ENCODE measurements around the gene TFF3. TPM values are rescaled to one million over a fixed set of nuclear protein-coding genes. Genes with fewer than 3 reads are reported as not detected.

Gene TFF3
- total and polyA plus RNA-seq, 2 experiments from 2014 or later = 1.2 to 3.3 TPM

GRCh38 chr21:42305707-42306147, 9.5 kb downstream of the TFF3 start:
- H3K36me3 Mint-ChIP-seq (ENCODE audit: low read depth) = no peaks in the 10 kb centered on the region
- Histone ChIP-seq H3K79me2 (replicated peaks; ENCODE audit: insufficient read depth) (no peaks in the 10 kb centered on the region), H4K20me1 (replicated peaks; ENCODE audit: insufficient read depth) (no peaks in the 10 kb centered on the region), H3K4me1 (ENCODE audit: insufficient read depth) (no peaks in the 10 kb centered on the region), H3K27ac (ENCODE audit: low read depth) (no peak overlapping the region), H3K36me3 (ENCODE audit: insufficient read depth) (no peaks in the 10 kb centered on the region), H3K4me3 (no peak overlapping the region), H2AFZ (no peak overlapping the region), H3F3A (replicated peaks; ENCODE audit: low read depth) (no peaks in the 10 kb centered on the region), H3K27me3 (ENCODE audit: insufficient read depth) (no peaks in the 10 kb centered on the region), H3K4me2 (no peak overlapping the region), H3K9me2 (ENCODE audit: insufficient read depth) (no peaks in the 10 kb centered on the region)
- no peaks in the 10 kb centered on the region for H3K9me3 Mint-ChIP-seq
- ATAC-seq (no peak), DNase-seq (ENCODE audit: low spot score) (no peak)
- H3K4me3 Mint-ChIP-seq = no peak overlapping the region
- H3K27ac Mint-ChIP-seq = no peak overlapping the region
- TF ChIP-seq, protein P1, sequence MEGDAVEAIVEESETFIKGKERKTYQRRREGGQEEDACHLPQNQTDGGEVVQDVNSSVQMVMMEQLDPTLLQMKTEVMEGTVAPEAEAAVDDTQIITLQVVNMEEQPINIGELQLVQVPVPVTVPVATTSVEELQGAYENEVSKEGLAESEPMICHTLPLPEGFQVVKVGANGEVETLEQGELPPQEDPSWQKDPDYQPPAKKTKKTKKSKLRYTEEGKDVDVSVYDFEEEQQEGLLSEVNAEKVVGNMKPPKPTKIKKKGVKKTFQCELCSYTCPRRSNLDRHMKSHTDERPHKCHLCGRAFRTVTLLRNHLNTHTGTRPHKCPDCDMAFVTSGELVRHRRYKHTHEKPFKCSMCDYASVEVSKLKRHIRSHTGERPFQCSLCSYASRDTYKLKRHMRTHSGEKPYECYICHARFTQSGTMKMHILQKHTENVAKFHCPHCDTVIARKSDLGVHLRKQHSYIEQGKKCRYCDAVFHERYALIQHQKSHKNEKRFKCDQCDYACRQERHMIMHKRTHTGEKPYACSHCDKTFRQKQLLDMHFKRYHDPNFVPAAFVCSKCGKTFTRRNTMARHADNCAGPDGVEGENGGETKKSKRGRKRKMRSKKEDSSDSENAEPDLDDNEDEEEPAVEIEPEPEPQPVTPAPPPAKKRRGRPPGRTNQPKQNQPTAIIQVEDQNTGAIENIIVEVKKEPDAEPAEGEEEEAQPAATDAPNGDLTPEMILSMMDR (conservative IDR thresholded peaks at IDR 0.05; ENCODE audit: low read depth in 2 of 2) = no peak
- TF ChIP-seq JUNB (IDR thresholded peaks at IDR 0.05; ENCODE audit: unreplicated experiment) (no peak), EZH2phosphoT487 (IDR thresholded peaks at IDR 0.05; ENCODE audit: unreplicated experiment) (no peak), NANOG (IDR thresholded peaks at IDR 0.05; ENCODE audit: borderline replicate concordance) (no peak), STAT1 (IDR thresholded peaks at IDR 0.05; ENCODE audit: unreplicated experiment) (no peak), POLR2AphosphoS5 (IDR thresholded peaks at IDR 0.05; ENCODE audit: low read depth) (no peak), ZNF331 (CRISPR knock-in tag; IDR thresholded peaks at IDR 0.05; ENCODE audit: low read depth) (no peak), ZNF114 (CRISPR knock-in tag; IDR thresholded peaks at IDR 0.05) (no peak), CREB1 (CRISPR knock-in tag; IDR thresholded peaks at IDR 0.05; ENCODE audit: low read depth) (no peak), EZH2 (IDR thresholded peaks at IDR 0.05; ENCODE audit: low read depth, unreplicated experiment) (no peak), ETS1 (IDR thresholded peaks at IDR 0.05) (no peak)
- TF ChIP-seq, protein P2, sequence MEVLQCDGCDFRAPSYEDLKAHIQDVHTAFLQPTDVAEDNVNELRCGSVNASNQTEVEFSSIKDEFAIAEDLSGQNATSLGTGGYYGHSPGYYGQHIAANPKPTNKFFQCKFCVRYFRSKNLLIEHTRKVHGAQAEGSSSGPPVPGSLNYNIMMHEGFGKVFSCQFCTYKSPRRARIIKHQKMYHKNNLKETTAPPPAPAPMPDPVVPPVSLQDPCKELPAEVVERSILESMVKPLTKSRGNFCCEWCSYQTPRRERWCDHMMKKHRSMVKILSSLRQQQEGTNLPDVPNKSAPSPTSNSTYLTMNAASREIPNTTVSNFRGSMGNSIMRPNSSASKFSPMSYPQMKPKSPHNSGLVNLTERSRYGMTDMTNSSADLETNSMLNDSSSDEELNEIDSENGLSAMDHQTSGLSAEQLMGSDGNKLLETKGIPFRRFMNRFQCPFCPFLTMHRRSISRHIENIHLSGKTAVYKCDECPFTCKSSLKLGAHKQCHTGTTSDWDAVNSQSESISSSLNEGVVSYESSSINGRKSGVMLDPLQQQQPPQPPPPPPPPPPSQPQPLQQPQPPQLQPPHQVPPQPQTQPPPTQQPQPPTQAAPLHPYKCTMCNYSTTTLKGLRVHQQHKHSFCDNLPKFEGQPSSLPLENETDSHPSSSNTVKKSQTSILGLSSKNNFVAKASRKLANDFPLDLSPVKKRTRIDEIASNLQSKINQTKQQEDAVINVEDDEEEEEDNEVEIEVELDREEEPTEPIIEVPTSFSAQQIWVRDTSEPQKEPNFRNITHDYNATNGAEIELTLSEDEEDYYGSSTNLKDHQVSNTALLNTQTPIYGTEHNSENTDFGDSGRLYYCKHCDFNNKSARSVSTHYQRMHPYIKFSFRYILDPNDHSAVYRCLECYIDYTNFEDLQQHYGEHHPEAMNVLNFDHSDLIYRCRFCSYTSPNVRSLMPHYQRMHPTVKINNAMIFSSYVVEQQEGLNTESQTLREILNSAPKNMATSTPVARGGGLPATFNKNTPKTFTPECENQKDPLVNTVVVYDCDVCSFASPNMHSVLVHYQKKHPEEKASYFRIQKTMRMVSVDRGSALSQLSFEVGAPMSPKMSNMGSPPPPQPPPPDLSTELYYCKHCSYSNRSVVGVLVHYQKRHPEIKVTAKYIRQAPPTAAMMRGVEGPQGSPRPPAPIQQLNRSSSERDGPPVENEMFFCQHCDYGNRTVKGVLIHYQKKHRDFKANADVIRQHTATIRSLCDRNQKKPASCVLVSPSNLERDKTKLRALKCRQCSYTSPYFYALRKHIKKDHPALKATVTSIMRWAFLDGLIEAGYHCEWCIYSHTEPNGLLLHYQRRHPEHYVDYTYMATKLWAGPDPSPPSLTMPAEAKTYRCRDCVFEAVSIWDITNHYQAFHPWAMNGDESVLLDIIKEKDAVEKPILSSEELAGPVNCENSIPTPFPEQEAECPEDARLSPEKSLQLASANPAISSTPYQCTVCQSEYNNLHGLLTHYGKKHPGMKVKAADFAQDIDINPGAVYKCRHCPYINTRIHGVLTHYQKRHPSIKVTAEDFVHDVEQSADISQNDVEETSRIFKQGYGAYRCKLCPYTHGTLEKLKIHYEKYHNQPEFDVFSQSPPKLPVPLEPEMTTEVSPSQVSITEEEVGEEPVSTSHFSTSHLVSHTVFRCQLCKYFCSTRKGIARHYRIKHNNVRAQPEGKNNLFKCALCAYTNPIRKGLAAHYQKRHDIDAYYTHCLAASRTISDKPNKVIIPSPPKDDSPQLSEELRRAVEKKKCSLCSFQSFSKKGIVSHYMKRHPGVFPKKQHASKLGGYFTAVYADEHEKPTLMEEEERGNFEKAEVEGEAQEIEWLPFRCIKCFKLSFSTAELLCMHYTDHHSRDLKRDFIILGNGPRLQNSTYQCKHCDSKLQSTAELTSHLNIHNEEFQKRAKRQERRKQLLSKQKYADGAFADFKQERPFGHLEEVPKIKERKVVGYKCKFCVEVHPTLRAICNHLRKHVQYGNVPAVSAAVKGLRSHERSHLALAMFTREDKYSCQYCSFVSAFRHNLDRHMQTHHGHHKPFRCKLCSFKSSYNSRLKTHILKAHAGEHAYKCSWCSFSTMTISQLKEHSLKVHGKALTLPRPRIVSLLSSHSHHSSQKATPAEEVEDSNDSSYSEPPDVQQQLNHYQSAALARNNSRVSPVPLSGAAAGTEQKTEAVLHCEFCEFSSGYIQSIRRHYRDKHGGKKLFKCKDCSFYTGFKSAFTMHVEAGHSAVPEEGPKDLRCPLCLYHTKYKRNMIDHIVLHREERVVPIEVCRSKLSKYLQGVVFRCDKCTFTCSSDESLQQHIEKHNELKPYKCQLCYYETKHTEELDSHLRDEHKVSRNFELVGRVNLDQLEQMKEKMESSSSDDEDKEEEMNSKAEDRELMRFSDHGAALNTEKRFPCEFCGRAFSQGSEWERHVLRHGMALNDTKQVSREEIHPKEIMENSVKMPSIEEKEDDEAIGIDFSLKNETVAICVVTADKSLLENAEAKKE (CRISPR knock-in tag; IDR thresholded peaks at IDR 0.05) = no peak
- TF ChIP-seq, protein P3, sequence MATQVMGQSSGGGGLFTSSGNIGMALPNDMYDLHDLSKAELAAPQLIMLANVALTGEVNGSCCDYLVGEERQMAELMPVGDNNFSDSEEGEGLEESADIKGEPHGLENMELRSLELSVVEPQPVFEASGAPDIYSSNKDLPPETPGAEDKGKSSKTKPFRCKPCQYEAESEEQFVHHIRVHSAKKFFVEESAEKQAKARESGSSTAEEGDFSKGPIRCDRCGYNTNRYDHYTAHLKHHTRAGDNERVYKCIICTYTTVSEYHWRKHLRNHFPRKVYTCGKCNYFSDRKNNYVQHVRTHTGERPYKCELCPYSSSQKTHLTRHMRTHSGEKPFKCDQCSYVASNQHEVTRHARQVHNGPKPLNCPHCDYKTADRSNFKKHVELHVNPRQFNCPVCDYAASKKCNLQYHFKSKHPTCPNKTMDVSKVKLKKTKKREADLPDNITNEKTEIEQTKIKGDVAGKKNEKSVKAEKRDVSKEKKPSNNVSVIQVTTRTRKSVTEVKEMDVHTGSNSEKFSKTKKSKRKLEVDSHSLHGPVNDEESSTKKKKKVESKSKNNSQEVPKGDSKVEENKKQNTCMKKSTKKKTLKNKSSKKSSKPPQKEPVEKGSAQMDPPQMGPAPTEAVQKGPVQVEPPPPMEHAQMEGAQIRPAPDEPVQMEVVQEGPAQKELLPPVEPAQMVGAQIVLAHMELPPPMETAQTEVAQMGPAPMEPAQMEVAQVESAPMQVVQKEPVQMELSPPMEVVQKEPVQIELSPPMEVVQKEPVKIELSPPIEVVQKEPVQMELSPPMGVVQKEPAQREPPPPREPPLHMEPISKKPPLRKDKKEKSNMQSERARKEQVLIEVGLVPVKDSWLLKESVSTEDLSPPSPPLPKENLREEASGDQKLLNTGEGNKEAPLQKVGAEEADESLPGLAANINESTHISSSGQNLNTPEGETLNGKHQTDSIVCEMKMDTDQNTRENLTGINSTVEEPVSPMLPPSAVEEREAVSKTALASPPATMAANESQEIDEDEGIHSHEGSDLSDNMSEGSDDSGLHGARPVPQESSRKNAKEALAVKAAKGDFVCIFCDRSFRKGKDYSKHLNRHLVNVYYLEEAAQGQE (IDR thresholded peaks at IDR 0.05; ENCODE audit: unreplicated experiment) = no peak
- peaks cover 14% of the 10 kb centered on the region for H3K27me3 Mint-ChIP-seq (ENCODE audit: insufficient read depth, low read depth, poor library complexity)
- H3K4me1 Mint-ChIP-seq = peaks cover 8% of the 10 kb centered on the region

Measured in GM23338 (cell line).